ENCODE measurements around the gene C18orf63.
"Not testable (repeated sequence)": the region's sequence is repeated elsewhere in the genome, so short reads cannot be mapped to it uniquely, and the experiment has no call there.

The C18orf63 gene

GRCh38 chr18:74286106-74286855 lies 29.4 kb upstream of the C18orf63 start:
- DNase-seq (ENCODE audit: low read depth), result peak; percentile 38

GRCh38 chr18:74286856-74287255 lies 28.8 kb upstream of the C18orf63 start:
- no peak for DNase-seq (ENCODE audit: low read depth)

GRCh38 chr18:74288041-74288440 lies 27.6 kb upstream of the C18orf63 start:
- no peak for DNase-seq (ENCODE audit: low read depth)

- DNase-seq (ENCODE audit: low read depth), result peak; percentile 37
Observed at GRCh38 chr18:74288730-74289129, 26.9 kb upstream of the C18orf63 start.

GRCh38 chr18:74289137-74289536 lies 26.5 kb upstream of the C18orf63 start:
- peak; percentile 71 for DNase-seq (ENCODE audit: low read depth)

- peak; percentile 54 for DNase-seq (ENCODE audit: low read depth)
Observed at GRCh38 chr18:74290021-74290420, 25.6 kb upstream of the C18orf63 start.

GRCh38 chr18:74290794-74291471 lies 24.7 kb upstream of the C18orf63 start:
- DNase-seq (ENCODE audit: low read depth), result no peak

GRCh38 chr18:74291472-74291770 lies 24.2 kb upstream of the C18orf63 start:
- DNase-seq (ENCODE audit: low read depth), result no peak

- DNase-seq (ENCODE audit: low read depth), result peak; percentile 94
Observed at GRCh38 chr18:74291771-74292540, 23.7 kb upstream of the C18orf63 start, which contains the start of gene CYB5A. Gene CYB5A, minus strand, starts transcription at chr18:74291963. Its CDS starts 88 bp downstream, at chr18:74291875.

GRCh38 chr18:74292541-74292858 lies 23.1 kb upstream of the C18orf63 start:
- DNase-seq (ENCODE audit: low read depth), result no peak

- DNase-seq (ENCODE audit: low read depth), result not testable (repeated sequence)
Observed at GRCh38 chr18:74292982-74293381, 22.7 kb upstream of the C18orf63 start.

- DNase-seq (ENCODE audit: low read depth), result no peak
Observed at GRCh38 chr18:74294526-74294925, 21.1 kb upstream of the C18orf63 start.

GRCh38 chr18:74299162-74299561 lies 16.5 kb upstream of the C18orf63 start:
- DNase-seq (ENCODE audit: low read depth), result no peak

GRCh38 chr18:74299746-74300145 lies 15.9 kb upstream of the C18orf63 start:
- no peak for DNase-seq (ENCODE audit: low read depth)

- DNase-seq (ENCODE audit: low read depth), result no peak
Observed at GRCh38 chr18:74303306-74303705, 12.3 kb upstream of the C18orf63 start.

GRCh38 chr18:74303936-74304335 lies 11.7 kb upstream of the C18orf63 start:
- peak; percentile 22 for DNase-seq (ENCODE audit: low read depth)

- DNase-seq (ENCODE audit: low read depth), result peak; percentile 63
Observed at GRCh38 chr18:74310411-74310810, 5.2 kb upstream of the C18orf63 start.

- DNase-seq (ENCODE audit: low read depth), result no peak
Observed at GRCh38 chr18:74311000-74311399, 4.6 kb upstream of the C18orf63 start.

GRCh38 chr18:74314759-74315463 lies 728 bp upstream of the C18orf63 start:
- no peak for DNase-seq (ENCODE audit: low read depth)

- peak; percentile 87 for DNase-seq (ENCODE audit: low read depth)
Observed at GRCh38 chr18:74316257-74317170, 875 bp downstream of the C18orf63 start.

GRCh38 chr18:74326231-74326630 lies 10.6 kb downstream of the C18orf63 start:
- peak; percentile 25 for DNase-seq (ENCODE audit: low read depth)

All from iris pigment epithelial cell (primary cell).